Measurements from ENCODE around the gene ESRRA. TPM values are rescaled to one million over a fixed set of nuclear protein-coding genes. Genes with fewer than 3 reads are reported as not detected.
A peak's percentile ranks its signal among the peaks of the same experiment; 100 is the strongest.

The ESRRA gene
- total and polyA plus RNA-seq, 2 of the 13 experiments (the other 11 are each of a cell fraction or from before 2014, with no cell fraction given), result 18.1 to 36.3 TPM

GRCh38 chr11:64305691-64306562, 603 bp downstream of the ESRRA start (continued):
- TF ChIP-seq MIER3 (CRISPR knock-in tag; IDR thresholded peaks at IDR 0.05; ENCODE audit: borderline replicate concordance), result no peak
- TF ChIP-seq ZFY (CRISPR knock-in tag; IDR thresholded peaks at IDR 0.05), result peak; percentile 51
- TF ChIP-seq ZNF34 (CRISPR knock-in tag; IDR thresholded peaks at IDR 0.05; ENCODE audit: borderline replicate concordance), result no peak
- peak; percentile 41; the same call in 1 of the 2 replicates for TF ChIP-seq PHF8 (CRISPR knock-in tag; IDR thresholded peaks at IDR 0.05)
- peak; percentile 8; the same call in 1 of the 2 replicates for TF ChIP-seq FOSL2 (CRISPR knock-in tag; IDR thresholded peaks at IDR 0.05)
- TF ChIP-seq SIN3B (IDR thresholded peaks at IDR 0.05; ENCODE audit: low read length), result no peak
- TF ChIP-seq HBP1 (CRISPR knock-in tag; IDR thresholded peaks at IDR 0.05; ENCODE audit: low read depth), result 0 out of 2 replicates have a peak, but pooled peaks have one; percentile 57
- no peak for TF ChIP-seq NFE2L1 (CRISPR knock-in tag; IDR thresholded peaks at IDR 0.05; ENCODE audit: borderline replicate concordance)
- peak; percentile 61; the same call in 1 of the 2 replicates for TF ChIP-seq AKAP8 (CRISPR knock-in tag; IDR thresholded peaks at IDR 0.05)
- TF ChIP-seq TBP (CRISPR knock-in tag; IDR thresholded peaks at IDR 0.05), result no peak
- TF ChIP-seq PITX1 (CRISPR knock-in tag; IDR thresholded peaks at IDR 0.05), result peak; percentile 47; the same call in 1 of the 2 replicates
- no peak for TF ChIP-seq SKI (IDR thresholded peaks at IDR 0.05; ENCODE audit: partially characterized antibody)
- TF ChIP-seq MAZ (IDR thresholded peaks at IDR 0.05; ENCODE audit: borderline replicate concordance, low read depth, low read length), result no peak; the same call in 1 of the 2 replicates
- peak; percentile 65; the same call in 1 of the 2 replicates for TF ChIP-seq MAZ (CRISPR knock-in tag; IDR thresholded peaks at IDR 0.05; ENCODE audit: low read depth)
- TF ChIP-seq ZNF746 (CRISPR knock-in tag; IDR thresholded peaks at IDR 0.05), result peak; percentile 85; the same call in 1 of the 2 replicates
- TF ChIP-seq NFKB2 (CRISPR knock-in tag; IDR thresholded peaks at IDR 0.05; ENCODE audit: borderline replicate concordance), result peak; percentile 67; the same call in 1 of the 2 replicates
- TF ChIP-seq CEBPG (CRISPR knock-in tag; IDR thresholded peaks at IDR 0.05), result no peak
- peak; percentile 44; the same call in 1 of the 2 replicates for TF ChIP-seq ZNF121 (CRISPR knock-in tag; IDR thresholded peaks at IDR 0.05)
- no peak for TF ChIP-seq GFI1 (CRISPR knock-in tag; IDR thresholded peaks at IDR 0.05; ENCODE audit: borderline replicate concordance)
